ENCODE data around the gene SSR3. TPM values are rescaled to one million over a fixed set of nuclear protein-coding genes. Genes with fewer than 3 reads are reported as not detected.

The SSR3 gene
- total RNA-seq, 1 donor from 2014 or later = 148 TPM

DNA sequence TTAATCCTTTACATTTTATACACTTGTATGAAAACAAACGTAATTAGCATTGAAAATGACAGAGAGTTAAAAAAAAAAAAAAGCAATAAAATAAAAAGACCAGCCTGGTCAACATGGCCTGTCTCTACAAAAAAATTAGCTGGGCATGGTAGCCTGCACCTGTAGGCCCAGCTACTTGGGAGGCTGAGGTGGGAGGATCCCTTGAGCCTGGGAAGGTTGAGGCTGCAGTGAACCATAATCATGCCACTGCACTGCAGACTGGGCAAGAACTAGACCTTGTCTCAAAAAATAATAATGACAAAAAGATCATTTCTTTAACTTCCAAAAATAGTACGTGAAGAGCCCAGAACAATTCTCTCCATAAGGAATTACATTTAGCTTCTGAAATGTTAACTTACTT is 1.9 kb downstream of the SSR3 start:
- TF ChIP-seq CTCF (IDR thresholded peaks at IDR 0.05; ENCODE audit: unreplicated experiment) = no peak
- H3K4me3 Mint-ChIP-seq (ENCODE audit: unreplicated experiment) = no peak overlapping the region
- peaks cover 35% of the 10 kb centered on the region for H3K4me1 Mint-ChIP-seq (ENCODE audit: unreplicated experiment)
- H3K9me3 Mint-ChIP-seq (ENCODE audit: unreplicated experiment) = no peaks in the 10 kb centered on the region
- no peak for DNase-seq (ENCODE audit: low spot score)
- peaks cover 10% of the 10 kb centered on the region for H3K36me3 Mint-ChIP-seq (ENCODE audit: low read depth, unreplicated experiment)
- H3K27me3 Mint-ChIP-seq (ENCODE audit: unreplicated experiment) = peaks cover 2% of the 10 kb centered on the region
- no peak overlapping the region for H3K27ac Mint-ChIP-seq (ENCODE audit: unreplicated experiment)

DNA sequence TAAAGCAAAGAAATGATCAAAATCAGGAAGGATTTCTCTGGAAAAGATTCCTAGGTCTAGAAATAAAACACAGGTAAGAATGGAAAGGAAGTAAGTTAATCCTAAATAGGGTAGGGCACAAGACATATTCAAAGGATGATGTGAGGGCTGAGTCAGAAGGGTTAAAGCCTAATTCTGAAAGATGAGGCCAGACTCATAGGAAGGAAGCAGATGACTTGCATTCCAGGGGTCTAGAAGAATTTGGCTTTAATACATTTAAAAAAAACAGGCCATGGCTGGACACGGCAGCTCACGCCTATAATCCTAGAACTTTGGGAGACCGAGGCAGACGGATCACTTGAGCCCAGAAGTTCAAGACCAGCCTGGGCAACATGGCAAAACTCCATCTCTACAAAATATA is 3.2 kb downstream of the SSR3 start:
- Mint-ChIP-seq H3K27me3 (ENCODE audit: unreplicated experiment) (peaks cover 2% of the 10 kb centered on the region), H3K9me3 (ENCODE audit: unreplicated experiment) (no peaks in the 10 kb centered on the region), H3K27ac (ENCODE audit: unreplicated experiment) (peak overlapping the region; percentile 24), H3K36me3 (ENCODE audit: low read depth, unreplicated experiment) (peaks cover 13% of the 10 kb centered on the region), H3K4me1 (ENCODE audit: unreplicated experiment) (peaks cover 35% of the 10 kb centered on the region), H3K4me3 (ENCODE audit: unreplicated experiment) (no peak overlapping the region)
- TF ChIP-seq CTCF (IDR thresholded peaks at IDR 0.05; ENCODE audit: unreplicated experiment) = no peak
- DNase-seq (ENCODE audit: low spot score) = no peak

DNA sequence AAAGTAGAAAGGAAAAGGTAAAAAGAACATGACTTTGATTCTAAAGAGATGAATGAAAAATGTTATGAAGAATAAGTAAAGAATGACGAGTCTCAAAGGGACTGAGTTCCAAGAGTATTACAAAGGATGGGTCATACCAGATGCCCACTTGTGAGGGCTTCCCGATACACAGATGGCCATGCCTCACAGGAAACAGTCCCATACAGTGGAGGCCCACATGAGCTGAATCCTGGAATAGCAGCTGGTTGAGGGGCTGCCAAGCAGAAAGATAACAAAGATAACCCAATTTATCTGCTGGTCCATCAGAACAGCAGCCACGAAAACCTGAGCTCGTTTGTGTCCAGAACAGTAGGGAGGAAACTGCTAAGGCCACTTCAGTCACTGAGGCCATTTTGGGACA is 3.7 kb downstream of the SSR3 start:
- Mint-ChIP-seq H3K4me1 (ENCODE audit: unreplicated experiment) (peaks cover 35% of the 10 kb centered on the region), H3K36me3 (ENCODE audit: low read depth, unreplicated experiment) (peaks cover 13% of the 10 kb centered on the region), H3K27me3 (ENCODE audit: unreplicated experiment) (peaks cover 2% of the 10 kb centered on the region), H3K27ac (ENCODE audit: unreplicated experiment) (peak overlapping the region; percentile 25), H3K4me3 (ENCODE audit: unreplicated experiment) (no peak overlapping the region), H3K9me3 (ENCODE audit: unreplicated experiment) (no peaks in the 10 kb centered on the region)
- no peak for TF ChIP-seq CTCF (IDR thresholded peaks at IDR 0.05; ENCODE audit: unreplicated experiment)
- no peak for DNase-seq (ENCODE audit: low spot score)

GRCh38 chr3:156548902-156549301 is 6.0 kb downstream of the SSR3 start:
- peaks cover 27% of the 10 kb centered on the region for H3K4me1 Mint-ChIP-seq (ENCODE audit: unreplicated experiment)
- H3K27ac Mint-ChIP-seq (ENCODE audit: unreplicated experiment) = no peak overlapping the region
- H3K36me3 Mint-ChIP-seq (ENCODE audit: low read depth, unreplicated experiment) = peaks cover 11% of the 10 kb centered on the region
- H3K4me3 Mint-ChIP-seq (ENCODE audit: unreplicated experiment) = no peak overlapping the region
- no peaks in the 10 kb centered on the region for H3K9me3 Mint-ChIP-seq (ENCODE audit: unreplicated experiment)
- DNase-seq (ENCODE audit: low spot score) = no peak
- no peak for TF ChIP-seq CTCF (IDR thresholded peaks at IDR 0.05; ENCODE audit: unreplicated experiment)
- no peaks in the 10 kb centered on the region for H3K27me3 Mint-ChIP-seq (ENCODE audit: unreplicated experiment)

GRCh38 chr3:156548041-156548687 is 6.8 kb downstream of the SSR3 start:
- H3K27me3 Mint-ChIP-seq (ENCODE audit: unreplicated experiment) = no peaks in the 10 kb centered on the region
- H3K4me3 Mint-ChIP-seq (ENCODE audit: unreplicated experiment) = no peak overlapping the region
- DNase-seq (ENCODE audit: low spot score) = no peak
- H3K9me3 Mint-ChIP-seq (ENCODE audit: unreplicated experiment) = no peaks in the 10 kb centered on the region
- no peak overlapping the region for H3K27ac Mint-ChIP-seq (ENCODE audit: unreplicated experiment)
- H3K36me3 Mint-ChIP-seq (ENCODE audit: low read depth, unreplicated experiment) = peaks cover 9% of the 10 kb centered on the region
- TF ChIP-seq CTCF (IDR thresholded peaks at IDR 0.05; ENCODE audit: unreplicated experiment) = no peak
- H3K4me1 Mint-ChIP-seq (ENCODE audit: unreplicated experiment) = peaks cover 20% of the 10 kb centered on the region

Measured in endothelial cell (in vitro differentiated cells).